ENCODE measurements around the gene PLK3.

- TF ChIP-seq, protein P1, sequence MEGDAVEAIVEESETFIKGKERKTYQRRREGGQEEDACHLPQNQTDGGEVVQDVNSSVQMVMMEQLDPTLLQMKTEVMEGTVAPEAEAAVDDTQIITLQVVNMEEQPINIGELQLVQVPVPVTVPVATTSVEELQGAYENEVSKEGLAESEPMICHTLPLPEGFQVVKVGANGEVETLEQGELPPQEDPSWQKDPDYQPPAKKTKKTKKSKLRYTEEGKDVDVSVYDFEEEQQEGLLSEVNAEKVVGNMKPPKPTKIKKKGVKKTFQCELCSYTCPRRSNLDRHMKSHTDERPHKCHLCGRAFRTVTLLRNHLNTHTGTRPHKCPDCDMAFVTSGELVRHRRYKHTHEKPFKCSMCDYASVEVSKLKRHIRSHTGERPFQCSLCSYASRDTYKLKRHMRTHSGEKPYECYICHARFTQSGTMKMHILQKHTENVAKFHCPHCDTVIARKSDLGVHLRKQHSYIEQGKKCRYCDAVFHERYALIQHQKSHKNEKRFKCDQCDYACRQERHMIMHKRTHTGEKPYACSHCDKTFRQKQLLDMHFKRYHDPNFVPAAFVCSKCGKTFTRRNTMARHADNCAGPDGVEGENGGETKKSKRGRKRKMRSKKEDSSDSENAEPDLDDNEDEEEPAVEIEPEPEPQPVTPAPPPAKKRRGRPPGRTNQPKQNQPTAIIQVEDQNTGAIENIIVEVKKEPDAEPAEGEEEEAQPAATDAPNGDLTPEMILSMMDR (IDR thresholded peaks at IDR 0.05; ENCODE audit: poor library complexity): no peak
- no peak for TF ChIP-seq EZH2 (IDR thresholded peaks at IDR 0.05; ENCODE audit: borderline replicate concordance)
- no peak for TF ChIP-seq EZH2phosphoT487 (IDR thresholded peaks at IDR 0.05; ENCODE audit: low read depth, severe bottlenecking, unreplicated experiment)
These were observed 7.3 kb downstream of the PLK3 start for GRCh38 chr1:44807364-44808062.

All from hepatocyte (in vitro differentiated cells).